Choroid plexus epithelial cell (primary cell): ENCODE data around the gene KYAT1.

Experiments
- DNase-seq: peaks from one replicate; pipeline ENCODE4 v3.0.0-alpha.2; 2010; ENCODE audit warnings: low read depth
- H3K4me3 ChIP-seq: 2 replicates; pipeline ENCODE4 v1.5.1; 2011; ENCODE audit warnings: low read depth, mild to moderate bottlenecking, control low read depth, low read length, moderate library complexity
- CTCF ChIP-seq: conservative IDR thresholded peaks from 2 replicates; pipeline ENCODE4 v1.5.1; 2011; ENCODE audit warnings: low read depth, mild to moderate bottlenecking, control low read depth, inconsistent platforms, low read length, moderate library complexity

The KYAT1 gene

GRCh38 chr9:128792978-128793686 is 88.6 kb downstream of the KYAT1 start:
- no peak overlapping the region for H3K4me3 ChIP-seq
- no peak for DNase-seq
- TF ChIP-seq CTCF: no peak

- no peak overlapping the region for H3K4me3 ChIP-seq
- DNase-seq: no peak
- no peak for TF ChIP-seq CTCF
These were observed 89.6 kb downstream of the KYAT1 start for GRCh38 chr9:128792134-128792533.

- no peak for DNase-seq
- H3K4me3 ChIP-seq: no peak overlapping the region
- no peak for TF ChIP-seq CTCF
These were observed 91.2 kb downstream of the KYAT1 start for GRCh38 chr9:128790536-128790935.

- TF ChIP-seq CTCF: no peak
- no peak for DNase-seq
- peak overlapping the region; percentile 78 for H3K4me3 ChIP-seq
These were observed 93.3 kb downstream of the KYAT1 start for GRCh38 chr9:128788445-128788844.

GRCh38 chr9:128787659-128788058 is 94.1 kb downstream of the KYAT1 start:
- H3K4me3 ChIP-seq: peak overlapping the region; percentile 78
- DNase-seq: peak; percentile 30
- no peak for TF ChIP-seq CTCF

- DNase-seq: peak; percentile 77
- no peak for TF ChIP-seq CTCF
- peak within 1 kb of the TSS; percentile 78 for H3K4me3 ChIP-seq
These were observed 94.8 kb downstream of the KYAT1 start, which contains the start of gene TBC1D13 for GRCh38 chr9:128786681-128787601. Gene TBC1D13, plus strand, starts transcription at chr9:128787253. Its CDS starts 101 bp downstream, at chr9:128787354.
